Adrenal gland (tissue), 12 donors: ENCODE measurements around the gene NF1. TPM values are rescaled to one million over a fixed set of nuclear protein-coding genes. Genes with fewer than 3 reads are reported as not detected.
"Not testable (repeated sequence)": the region's sequence is repeated elsewhere in the genome, so short reads cannot be mapped to it uniquely, and the experiment has no call there.

ENCODE experiments used
- DNase-seq, 7 donors: peaks; one replicate each; pipeline ENCODE4 v3.0.0-alpha.2; 2019 to 2020
- H3K27ac ChIP-seq, 5 donors: fragments of 200-600 bp; sonication (generic) in 4 of 5; 1 replicate in 3 of 5; 2 replicates in 2 of 5; pipeline versions ENCODE4 v1.5.1 to v1.8.0; 2016 to 2020; ENCODE audit warnings: mild to moderate bottlenecking in 1 of 5
- H3K27me3 ChIP-seq: fragments of 200-600 bp; 2 replicates; pipeline ENCODE4 v1.8.0; 2021
- H3K36me3 ChIP-seq, 2 donors: fragments of 200-600 bp; replicated peaks in 1 of 2; 1 replicate in 1 of 2; 2 replicates in 1 of 2; pipeline versions ENCODE4 v1.5.1 to v1.8.0; 2018 to 2022
- H3K4me1 ChIP-seq, 2 donors: fragments of 200-600 bp; replicated peaks in 1 of 2; 1 replicate in 1 of 2; 2 replicates in 1 of 2; pipeline versions ENCODE4 v1.5.1 to v1.8.0; 2018 to 2021
- H3K4me3 ChIP-seq, 4 donors: fragments of 200-600 bp; sonication (generic) in 3 of 4; one replicate each; pipeline ENCODE4 v1.5.1; 2016 to 2018
- H3K9me3 ChIP-seq, 3 donors: fragments of 200-600 bp; sonication (generic) in 1 of 3; replicated peaks in 1 of 3; 1 replicate in 2 of 3; 2 replicates in 1 of 3; pipeline versions ENCODE4 v1.5.1 to v1.8.0; 2016 to 2021
- POLR2A ChIP-seq, 2 donors: fragments of 450-650 bp; IDR thresholded peaks; one replicate each; pipeline ENCODE4 v1.6.1; 2017; ENCODE audit warnings: antibody characterized with exemption in 2 of 2, mild to moderate bottlenecking in 2 of 2, moderate library complexity in 1 of 2
- WGBS, 4 donors: extraction: QIAGEN DNeasy Blood & Tissue Kit in 2 of 4; methylation state at CpG; one replicate each; pipeline versions ENCODE4 v1.1.5 to v1.1.7; 2013 to 2017; 5-methylcytosine and 5-hydroxymethylcytosine counted together
- intact Hi-C, 2 donors: fragments of 100-400 bp; cut with DNase I; formaldehyde crosslinking; loops; one replicate each; pipeline versions ENCODE4 v1.14.1 to v1.15.0; 2022 to 2023
- polyA plus RNA-seq, 3 donors: library from polyadenylated mRNA; stranded (reverse); fragments of 200-250 nt in 2 of 3; fragments of 350-450 nt in 1 of 3; fragmentation: Illumina TruSeq in 1 of 3; extraction: RNeasy Lipid Tissue Mini Kit (QIAGEN cat#74804) in 1 of 3; gene quantifications; one replicate each; pipeline ENCODE4 v1.2.3, GENCODE V29; 2013 to 2014
- total RNA-seq, 9 donors: library from RNA; depleted of rRNA in 4 of 9; stranded (reverse); fragments of >200 nt in 4 of 9; fragments of 120-200 nt in 1 of 9; fragmentation: NEBNext Ultra II Directional in 1 of 9; extraction: Animal tissue kit (Norgen Biotek cat#: 25700) in 1 of 9; gene quantifications; one replicate each; pipeline versions ENCODE4 v1.1.0 to v1.2.4, GENCODE V29; 2013 to 2023
- TF ChIP-seq, protein P1 (sequence below), 6 experiments: fragments of 450-650 bp in 4 of 6; fragments of 200-600 bp in 2 of 6; sonication (generic) in 1 of 6; IDR thresholded peaks; 1 replicate in 5 of 6; 2 replicates in 1 of 6; pipeline versions ENCODE4 v1.5.1 to v1.8.0; 2016 to 2021; ENCODE audit warnings: antibody characterized with exemption in 6 of 6, mild to moderate bottlenecking in 2 of 6, moderate library complexity in 1 of 6
- donor health status: healthy with polysubstance abuse.
- donor health status: Bipolar disorder and iron deficiency.
- donor health status: DM: yes; HTN: yes; CAD: no.
- donor health status: DM: no; HTN: no; CAD: no.
- donor health status: DM: no; HTN: no; CAD: no.
- donor health status: DM: yes; HTN: yes; CAD: no.

Gene NF1
- total and polyA plus RNA-seq, 12 donors = 8.8 to 91.3 (median 53.5) TPM

DNA sequence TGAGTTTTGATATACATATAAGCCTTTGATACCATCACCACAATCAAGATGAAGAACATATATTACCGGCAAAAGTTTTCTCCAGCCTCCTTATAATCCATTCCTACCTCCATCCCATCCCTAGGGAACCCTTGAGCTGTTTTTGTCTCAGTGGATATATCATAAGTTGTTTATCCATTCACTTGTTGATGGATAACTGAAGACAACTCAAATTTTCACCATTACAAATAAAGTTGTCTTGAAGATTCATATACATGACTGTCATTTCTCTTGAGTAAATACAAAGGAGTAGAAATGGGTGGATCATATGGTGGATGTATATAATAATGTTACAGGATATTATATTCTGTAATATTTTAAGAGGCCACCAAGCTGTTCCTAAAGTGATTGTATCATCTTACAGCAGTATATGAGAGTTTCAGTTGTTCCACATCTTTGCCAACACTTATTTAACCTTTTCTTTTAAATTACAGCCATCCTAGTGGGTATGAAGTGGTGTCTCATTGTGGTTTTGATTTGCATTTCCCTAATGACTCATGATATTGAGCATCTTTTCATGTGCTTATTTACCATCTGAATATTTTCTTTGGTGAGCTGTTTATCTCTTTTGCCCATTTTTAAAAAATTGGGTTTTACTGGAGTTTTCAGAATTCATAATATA, 17.4 kb downstream of the NF1 start:
- Histone ChIP-seq H3K27ac (no peak overlapping the region), H3K4me3 (no peak overlapping the region), H3K9me3 (no peaks in the 10 kb centered on the region), H3K27me3 (no peaks in the 10 kb centered on the region), H3K4me1 (peaks cover 6 to 14% of the 10 kb centered on the region in 2 donors), H3K36me3 (no peaks in the 10 kb centered on the region)
- 94 to 100% (median 95%) methylated on average over 1 of the region's 1 CpG for WGBS, 4 donors
- TF ChIP-seq, protein P1, sequence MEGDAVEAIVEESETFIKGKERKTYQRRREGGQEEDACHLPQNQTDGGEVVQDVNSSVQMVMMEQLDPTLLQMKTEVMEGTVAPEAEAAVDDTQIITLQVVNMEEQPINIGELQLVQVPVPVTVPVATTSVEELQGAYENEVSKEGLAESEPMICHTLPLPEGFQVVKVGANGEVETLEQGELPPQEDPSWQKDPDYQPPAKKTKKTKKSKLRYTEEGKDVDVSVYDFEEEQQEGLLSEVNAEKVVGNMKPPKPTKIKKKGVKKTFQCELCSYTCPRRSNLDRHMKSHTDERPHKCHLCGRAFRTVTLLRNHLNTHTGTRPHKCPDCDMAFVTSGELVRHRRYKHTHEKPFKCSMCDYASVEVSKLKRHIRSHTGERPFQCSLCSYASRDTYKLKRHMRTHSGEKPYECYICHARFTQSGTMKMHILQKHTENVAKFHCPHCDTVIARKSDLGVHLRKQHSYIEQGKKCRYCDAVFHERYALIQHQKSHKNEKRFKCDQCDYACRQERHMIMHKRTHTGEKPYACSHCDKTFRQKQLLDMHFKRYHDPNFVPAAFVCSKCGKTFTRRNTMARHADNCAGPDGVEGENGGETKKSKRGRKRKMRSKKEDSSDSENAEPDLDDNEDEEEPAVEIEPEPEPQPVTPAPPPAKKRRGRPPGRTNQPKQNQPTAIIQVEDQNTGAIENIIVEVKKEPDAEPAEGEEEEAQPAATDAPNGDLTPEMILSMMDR (IDR thresholded peaks at IDR 0.05) = no peak
- TF ChIP-seq POLR2A (IDR thresholded peaks at IDR 0.05) = no peak
- no peak for DNase-seq
- intact Hi-C loops = no loop called here

DNA sequence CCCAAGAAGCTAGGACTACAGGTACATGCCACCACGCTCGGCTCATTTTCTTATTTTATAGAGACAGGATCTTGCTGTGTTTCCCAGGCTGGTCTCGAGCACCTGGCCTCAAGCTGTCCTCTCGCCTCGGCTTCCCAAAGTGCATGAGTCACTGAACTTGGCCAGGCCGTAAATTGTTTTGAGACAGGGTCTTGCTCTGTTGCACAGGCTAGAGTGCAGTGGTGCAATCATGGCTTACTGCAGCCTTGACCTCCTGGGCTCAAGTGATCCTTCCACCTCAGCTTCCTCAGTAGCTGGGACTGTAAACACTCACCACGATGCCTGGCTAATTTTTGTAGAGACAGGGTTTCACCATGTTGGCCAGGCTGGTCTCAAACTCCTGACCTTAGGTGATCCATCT, 18.6 kb downstream of the NF1 start:
- DNase-seq = peak; percentile 42 to 81 (median 76)
- 44 to 62% (median 50%) methylated on average over 7 of the region's 7 CpGs for WGBS, 4 donors
- peaks cover 6 to 14% of the 10 kb centered on the region in 2 donors for H3K4me1 ChIP-seq
- intact Hi-C loops, H3K36me3 ChIP-seq, H3K27me3 ChIP-seq, H3K9me3 ChIP-seq, H3K4me3 ChIP-seq: not testable (repeated sequence)
- H3K27ac ChIP-seq = peak overlapping the region in 2 of 5 donors; percentile 43 to 45

DNA sequence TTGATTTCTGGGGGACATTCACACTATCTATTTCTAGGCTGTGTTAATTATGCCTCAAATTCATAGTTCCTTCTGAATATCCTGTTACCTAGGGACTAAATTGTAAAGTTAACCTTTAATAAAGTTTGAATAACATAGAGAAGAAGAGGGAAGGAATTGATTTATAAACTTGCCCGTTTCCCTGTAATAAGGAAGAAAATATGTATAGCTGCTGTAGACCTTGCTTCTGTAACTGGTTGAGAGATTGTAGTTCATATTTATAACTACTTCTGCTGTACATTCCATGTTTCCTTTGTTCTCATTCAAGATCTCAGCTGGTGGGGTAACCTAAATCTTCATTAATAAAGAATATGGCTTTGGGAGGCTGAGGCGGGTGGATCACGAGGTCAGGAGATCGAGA, 19.2 kb downstream of the NF1 start:
- TF ChIP-seq POLR2A (IDR thresholded peaks at IDR 0.05) = no peak
- TF ChIP-seq, protein P1 (IDR thresholded peaks at IDR 0.05) = no peak
- H3K4me3 ChIP-seq = no peak overlapping the region
- WGBS, 4 donors = 91 to 97% (median 94%) methylated on average over 4 of the region's 4 CpGs
- H3K27ac ChIP-seq = no peak overlapping the region
- intact Hi-C loops = no loop called here
- H3K27me3 ChIP-seq = no peaks in the 10 kb centered on the region
- peaks cover 6 to 14% of the 10 kb centered on the region in 2 donors for H3K4me1 ChIP-seq
- no peaks in the 10 kb centered on the region for H3K9me3 ChIP-seq
- no peak for DNase-seq
- H3K36me3 ChIP-seq = no peaks in the 10 kb centered on the region

- TF ChIP-seq, protein P1 (IDR thresholded peaks at IDR 0.05) = no peak
- peaks cover 6 to 14% of the 10 kb centered on the region in 2 donors for H3K4me1 ChIP-seq
- H3K4me3 ChIP-seq = no peak overlapping the region
- DNase-seq = no peak
- H3K27me3 ChIP-seq = no peaks in the 10 kb centered on the region
- H3K36me3 ChIP-seq = no peaks in the 10 kb centered on the region
- intact Hi-C loops = no loop called here
- no peaks in the 10 kb centered on the region for H3K9me3 ChIP-seq
- 86 to 94% (median 88%) methylated on average over 3 of the region's 3 CpGs for WGBS, 4 donors
- no peak overlapping the region for H3K27ac ChIP-seq
Measured at GRCh38 chr17:31114956-31115555, 20.3 kb downstream of the NF1 start.

DNA sequence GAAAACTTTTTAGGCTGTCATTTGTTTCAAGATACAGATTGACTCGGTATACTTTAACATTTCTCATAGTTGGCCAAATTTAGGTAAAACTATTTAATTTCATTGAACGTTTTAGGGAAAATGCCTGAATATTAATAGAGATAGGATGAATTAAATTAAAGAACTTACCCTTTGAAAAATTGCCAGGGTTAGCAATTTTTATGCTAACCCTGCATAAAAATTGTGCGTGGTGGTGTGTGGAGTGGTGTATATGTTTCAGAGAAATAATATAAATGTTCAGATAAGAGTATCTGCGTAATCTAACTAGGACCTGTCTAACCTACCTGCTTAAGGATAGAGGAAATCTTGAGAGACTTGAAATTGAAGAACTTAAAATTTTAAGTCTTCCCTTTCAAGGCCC, 21.4 kb downstream of the NF1 start:
- no peaks in the 10 kb centered on the region for H3K36me3 ChIP-seq
- TF ChIP-seq, protein P1 (IDR thresholded peaks at IDR 0.05) = no peak
- TF ChIP-seq POLR2A (IDR thresholded peaks at IDR 0.05) = no peak
- WGBS, 4 donors = 87 to 91% (median 90%) methylated on average over 4 of the region's 4 CpGs

More for the DNA sequence above, 21.4 kb downstream of the NF1 start:
- H3K27ac ChIP-seq = no peak overlapping the region
- intact Hi-C loops = no loop called here
- peaks cover 6 to 14% of the 10 kb centered on the region in 2 donors for H3K4me1 ChIP-seq
- no peaks in the 10 kb centered on the region for H3K27me3 ChIP-seq
- DNase-seq = no peak
- no peak overlapping the region for H3K4me3 ChIP-seq
- no peaks in the 10 kb centered on the region for H3K9me3 ChIP-seq
